ENCODE data around the gene ANGPTL8.

GRCh38 chr19:11201791-11202190, 37.6 kb upstream of the ANGPTL8 start:
- TF ChIP-seq RCOR1 (IDR thresholded peaks at IDR 0.05; ENCODE audit: insufficient replicate concordance, low read length), result no peak
- TF ChIP-seq CTCF (conservative IDR thresholded peaks at IDR 0.05; ENCODE audit: low read depth, low read length), result no peak
- no peak for TF ChIP-seq RFX5 (IDR thresholded peaks at IDR 0.05; ENCODE audit: low read depth, low read length)
- TF ChIP-seq POLR2A (IDR thresholded peaks at IDR 0.05; ENCODE audit: low read depth, low read length), result no peak
- no peak for TF ChIP-seq CHD1 (IDR thresholded peaks at IDR 0.05; ENCODE audit: low read depth, low read length)
- no peak for TF ChIP-seq USF2 (IDR thresholded peaks at IDR 0.05; ENCODE audit: low read depth, low read length)
- no peak for TF ChIP-seq MAFK (IDR thresholded peaks at IDR 0.05; ENCODE audit: low read depth, low read length)
- TF ChIP-seq FOS (IDR thresholded peaks at IDR 0.05; ENCODE audit: low read depth, low read length), result no peak
- TF ChIP-seq CEBPB (IDR thresholded peaks at IDR 0.05; ENCODE audit: low read depth, low read length), result no peak
- TF ChIP-seq MAZ (IDR thresholded peaks at IDR 0.05; ENCODE audit: borderline replicate concordance, low read depth, low read length), result no peak
- no peak for TF ChIP-seq RAD21 (IDR thresholded peaks at IDR 0.05; ENCODE audit: low read length)
- TF ChIP-seq NFE2L2 (IDR thresholded peaks at IDR 0.05; ENCODE audit: low read depth, low read length), result no peak
- TF ChIP-seq BHLHE40 (IDR thresholded peaks at IDR 0.05; ENCODE audit: low read depth, low read length), result no peak
- no peak for TF ChIP-seq ELK1 (IDR thresholded peaks at IDR 0.05; ENCODE audit: borderline replicate concordance, low read depth, low read length)

All from IMR-90 (cell line).